ENCODE data around the gene IL17RB. TPM values are rescaled to one million over a fixed set of nuclear protein-coding genes. Genes with fewer than 3 reads are reported as not detected.

The IL17RB gene
- total RNA-seq (ENCODE audit: low replicate concordance) = 0.35 TPM in 1 of 2 replicates, not detected in the other

GRCh38 chr3:53846134-53846850 lies at the start of gene IL17RB, which contains the start of gene CHDH:
TSS of gene IL17RB (plus strand) at chr3:53846568. CDS start at chr3:53846589, 21 bp downstream.
TSS of gene CHDH (minus strand) at chr3:53846419. CDS start at chr3:53824008, 22,411 bp downstream.

GRCh38 chr3:53881691-53882593 lies 35.6 kb downstream of the IL17RB start, which contains the start of gene ACTR8:
TSS of gene ACTR8 (minus strand) at chr3:53882152. CDS start at chr3:53882101, 51 bp downstream.

GRCh38 chr3:53891497-53892285 lies 45.3 kb downstream of the IL17RB start, which contains the start of gene SELENOK:
TSS of gene SELENOK (minus strand) at chr3:53891859.

Other genes with a start within 250 kb of the IL17RB start
- under 0.01 and 0.59 TPM in 2 replicates for gene CHDH, start 149 bp upstream of the IL17RB start, total RNA-seq (ENCODE audit: low replicate concordance)
- 34.7 and 61.8 TPM in 2 replicates for gene ACTR8, start 35.6 kb downstream of the IL17RB start, total RNA-seq (ENCODE audit: low replicate concordance)
- gene SELENOK, start 45.3 kb downstream of the IL17RB start, total RNA-seq (ENCODE audit: low replicate concordance) = 29.5 and 31.3 TPM in 2 replicates